ENCODE results near the gene MAS1L.

DNA sequence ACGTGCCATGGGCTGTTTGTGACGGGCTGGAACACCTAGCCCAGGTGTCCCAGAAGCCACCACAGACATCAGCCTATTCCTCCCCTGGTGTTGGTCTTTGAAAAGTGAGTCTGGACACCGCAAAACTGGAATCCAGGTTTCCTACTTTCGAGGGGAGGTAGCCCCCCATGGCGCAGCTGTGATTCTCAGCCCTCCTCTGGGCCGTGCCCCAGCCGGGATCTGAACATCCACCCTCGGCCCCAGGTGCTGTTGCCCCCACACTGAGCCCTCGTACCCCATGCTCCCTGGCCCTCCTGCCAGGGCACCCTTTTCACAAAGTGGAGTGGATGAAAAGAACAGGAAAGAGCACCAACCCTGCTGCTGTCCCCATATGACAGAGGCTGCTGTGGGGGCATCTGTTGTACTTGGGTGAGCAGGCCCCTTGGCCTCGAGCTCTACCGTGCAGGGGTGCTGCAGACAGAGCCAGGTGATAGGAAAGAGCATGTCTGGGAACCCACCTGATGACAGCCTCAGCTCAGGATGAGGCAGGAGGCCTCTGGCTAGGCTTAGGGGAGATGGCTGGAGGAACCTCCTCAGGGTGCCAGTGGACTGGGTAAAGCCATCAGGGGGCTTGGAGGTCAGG, 18.8 kb upstream of the MAS1L start:
- TF ChIP-seq CTCF (IDR thresholded peaks at IDR 0.05; ENCODE audit: poor library complexity, severe bottlenecking) (no peak), RAD21 (conservative IDR thresholded peaks at IDR 0.05) (no peak), TAF1 (IDR thresholded peaks at IDR 0.05; ENCODE audit: low read depth) (no peak), EZH2 (IDR thresholded peaks at IDR 0.05; ENCODE audit: borderline replicate concordance, insufficient read depth, low read length, poor library complexity, severe bottlenecking) (no peak), SMC3 (conservative IDR thresholded peaks at IDR 0.05; ENCODE audit: poor library complexity) (no peak), POLR2AphosphoS5 (IDR thresholded peaks at IDR 0.05) (no peak), MXI1 (conservative IDR thresholded peaks at IDR 0.05; ENCODE audit: poor library complexity, severe bottlenecking) (no peak)
- TF ChIP-seq, protein P1, sequence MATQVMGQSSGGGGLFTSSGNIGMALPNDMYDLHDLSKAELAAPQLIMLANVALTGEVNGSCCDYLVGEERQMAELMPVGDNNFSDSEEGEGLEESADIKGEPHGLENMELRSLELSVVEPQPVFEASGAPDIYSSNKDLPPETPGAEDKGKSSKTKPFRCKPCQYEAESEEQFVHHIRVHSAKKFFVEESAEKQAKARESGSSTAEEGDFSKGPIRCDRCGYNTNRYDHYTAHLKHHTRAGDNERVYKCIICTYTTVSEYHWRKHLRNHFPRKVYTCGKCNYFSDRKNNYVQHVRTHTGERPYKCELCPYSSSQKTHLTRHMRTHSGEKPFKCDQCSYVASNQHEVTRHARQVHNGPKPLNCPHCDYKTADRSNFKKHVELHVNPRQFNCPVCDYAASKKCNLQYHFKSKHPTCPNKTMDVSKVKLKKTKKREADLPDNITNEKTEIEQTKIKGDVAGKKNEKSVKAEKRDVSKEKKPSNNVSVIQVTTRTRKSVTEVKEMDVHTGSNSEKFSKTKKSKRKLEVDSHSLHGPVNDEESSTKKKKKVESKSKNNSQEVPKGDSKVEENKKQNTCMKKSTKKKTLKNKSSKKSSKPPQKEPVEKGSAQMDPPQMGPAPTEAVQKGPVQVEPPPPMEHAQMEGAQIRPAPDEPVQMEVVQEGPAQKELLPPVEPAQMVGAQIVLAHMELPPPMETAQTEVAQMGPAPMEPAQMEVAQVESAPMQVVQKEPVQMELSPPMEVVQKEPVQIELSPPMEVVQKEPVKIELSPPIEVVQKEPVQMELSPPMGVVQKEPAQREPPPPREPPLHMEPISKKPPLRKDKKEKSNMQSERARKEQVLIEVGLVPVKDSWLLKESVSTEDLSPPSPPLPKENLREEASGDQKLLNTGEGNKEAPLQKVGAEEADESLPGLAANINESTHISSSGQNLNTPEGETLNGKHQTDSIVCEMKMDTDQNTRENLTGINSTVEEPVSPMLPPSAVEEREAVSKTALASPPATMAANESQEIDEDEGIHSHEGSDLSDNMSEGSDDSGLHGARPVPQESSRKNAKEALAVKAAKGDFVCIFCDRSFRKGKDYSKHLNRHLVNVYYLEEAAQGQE (IDR thresholded peaks at IDR 0.05; ENCODE audit: borderline replicate concordance) = no peak

Measured in neural cell (in vitro differentiated cells).